Hematopoietic multipotent progenitor cell treated with erythropoietin and hydrocortisone succinate and interleukin-3 and kit ligand, for 4 days (in vitro differentiated cells): ENCODE results near the gene UBE2V1.
A peak's percentile ranks its signal among the peaks of the same experiment; 100 is the strongest.
"Not testable (repeated sequence)": the region's sequence is repeated elsewhere in the genome, so short reads cannot be mapped to it uniquely, and the experiment has no call there.

Source experiments
- DNase-seq: peaks from one replicate; pipeline ENCODE4 v3.0.0-alpha.2; 2015

Gene UBE2V1

GRCh38 chr20:50112512-50113419 is at the start of gene UBE2V1:
UBE2V1 (minus strand) TSS chr20:50113150; CDS start chr20:50113128, 22 bp downstream.
- peak; percentile 96 for DNase-seq

DNA sequence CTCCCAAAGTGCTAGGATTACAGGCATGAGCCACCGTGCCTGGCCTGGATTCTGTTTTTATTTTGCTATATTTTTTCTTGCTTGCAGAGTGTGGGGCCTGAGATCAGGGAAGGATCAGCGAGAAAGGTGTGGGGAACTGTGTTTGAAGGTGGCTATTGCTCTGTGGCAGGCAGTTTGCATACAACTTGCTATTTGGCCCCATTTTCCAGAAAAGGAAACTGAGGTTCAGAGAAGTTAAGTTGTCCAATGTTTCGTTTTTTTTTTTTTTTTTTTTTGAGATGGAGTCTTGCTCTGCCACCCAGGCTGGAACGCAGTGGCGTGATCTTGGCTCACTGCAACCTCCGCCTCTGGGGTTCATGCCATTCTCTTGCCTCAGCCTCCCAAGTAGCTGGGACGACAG is 48.5 kb upstream of the UBE2V1 start:
- not testable (repeated sequence) for DNase-seq

DNA sequence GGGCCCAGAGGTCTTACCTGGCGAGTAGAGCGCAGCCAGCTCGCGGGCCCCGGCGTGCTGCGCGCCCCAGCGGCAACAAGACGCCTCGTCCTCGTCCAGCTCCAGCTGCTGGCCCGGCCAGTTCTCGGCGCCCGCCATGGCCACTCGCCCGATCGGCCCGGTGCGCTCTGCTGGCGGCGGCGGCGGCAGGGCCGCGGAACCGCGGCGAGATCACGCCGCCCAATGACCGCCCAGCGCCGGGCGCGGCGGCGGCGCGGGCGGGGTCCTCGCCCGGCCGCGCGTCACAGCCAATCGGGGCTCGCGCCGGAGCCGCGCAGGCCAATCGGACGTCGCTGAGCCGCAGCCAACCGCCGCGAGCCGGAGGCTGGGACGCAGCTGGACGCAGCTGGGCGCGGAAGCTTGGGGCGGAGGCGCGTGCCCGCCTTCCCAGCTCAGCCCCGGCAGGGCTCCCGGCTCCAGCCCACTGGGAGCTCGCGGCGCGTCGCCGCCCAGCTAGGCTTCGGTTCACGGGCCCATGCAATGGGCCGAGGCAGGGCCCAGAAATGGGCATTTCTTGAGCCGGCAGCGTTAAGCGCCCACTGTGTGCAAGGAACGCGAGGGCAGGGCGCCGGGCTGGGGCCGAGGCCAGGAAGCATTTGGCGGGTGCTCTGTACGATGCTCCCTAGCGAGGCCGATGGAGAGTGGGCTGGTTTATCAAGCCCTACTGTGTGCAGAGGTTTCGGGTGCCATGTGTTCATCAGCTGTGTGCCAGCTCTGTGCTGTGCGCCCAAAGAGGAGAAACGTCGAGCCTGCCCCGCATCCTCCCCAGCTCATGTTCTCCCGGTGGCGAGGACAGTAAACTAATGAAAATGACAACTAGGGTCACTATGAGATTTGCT is 40.8 kb upstream of the UBE2V1 start, which contains the start of gene PEDS1:
Gene PEDS1, minus strand, starts transcription at position 224 of the 878 bp plus-strand sequence. Its CDS starts 86 bp downstream, at position 138.
- DNase-seq = peak; percentile 96

DNA sequence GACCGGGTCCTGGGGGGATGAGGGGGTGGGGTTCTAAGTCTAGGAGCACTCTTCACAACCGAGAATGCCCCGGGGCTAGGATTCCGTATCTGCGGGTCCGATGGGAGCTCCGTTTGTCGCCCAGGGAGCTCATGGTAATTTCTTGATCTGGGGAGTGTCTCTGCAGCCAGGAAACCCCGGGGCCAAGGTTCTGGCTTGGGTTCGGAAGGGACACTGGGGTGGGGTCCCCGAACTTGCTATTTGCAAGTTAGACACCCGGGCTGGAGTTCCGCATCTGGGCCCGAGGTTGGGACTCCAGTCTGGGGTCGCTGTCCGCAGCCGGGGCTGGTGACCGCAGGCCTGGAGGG is 40.2 kb upstream of the UBE2V1 start:
- peak; percentile 37 for DNase-seq

DNA sequence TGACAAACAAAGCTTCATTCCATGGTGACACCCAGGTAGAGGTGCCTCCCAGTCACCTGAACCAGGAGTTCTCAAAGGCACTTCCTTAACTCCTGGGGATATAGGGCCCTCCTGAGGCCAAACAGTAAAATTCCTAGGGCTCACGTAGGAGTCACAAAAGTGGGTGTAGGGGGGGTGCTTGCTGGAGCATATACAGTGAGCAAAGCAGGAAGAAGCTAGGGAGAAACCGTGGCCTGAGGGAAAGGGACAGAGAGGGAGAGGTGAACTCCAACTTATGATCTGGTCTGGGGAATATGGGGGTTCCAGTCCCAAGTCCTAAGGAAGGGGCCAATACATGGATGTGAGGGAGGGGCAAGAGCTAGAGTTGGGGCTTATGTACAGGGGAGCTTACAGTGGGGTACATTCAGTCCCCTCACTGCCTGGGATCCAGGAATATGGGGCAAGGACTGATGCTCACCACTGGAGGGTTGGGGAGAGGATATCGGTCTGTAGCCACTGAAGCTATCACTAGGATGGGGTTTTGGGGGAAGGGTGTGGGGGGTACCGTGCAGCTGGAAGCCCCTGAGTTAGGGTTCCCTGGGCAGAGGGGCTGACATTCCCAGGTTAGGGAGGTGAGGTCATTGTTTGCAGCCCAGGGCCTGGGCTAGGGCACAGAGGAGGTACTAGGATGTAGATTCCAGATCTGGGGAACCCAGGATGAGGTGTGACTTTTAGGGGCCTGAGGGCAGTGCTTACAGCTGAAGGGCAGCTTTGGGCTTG is 39.6 kb upstream of the UBE2V1 start:
- no peak for DNase-seq

DNA sequence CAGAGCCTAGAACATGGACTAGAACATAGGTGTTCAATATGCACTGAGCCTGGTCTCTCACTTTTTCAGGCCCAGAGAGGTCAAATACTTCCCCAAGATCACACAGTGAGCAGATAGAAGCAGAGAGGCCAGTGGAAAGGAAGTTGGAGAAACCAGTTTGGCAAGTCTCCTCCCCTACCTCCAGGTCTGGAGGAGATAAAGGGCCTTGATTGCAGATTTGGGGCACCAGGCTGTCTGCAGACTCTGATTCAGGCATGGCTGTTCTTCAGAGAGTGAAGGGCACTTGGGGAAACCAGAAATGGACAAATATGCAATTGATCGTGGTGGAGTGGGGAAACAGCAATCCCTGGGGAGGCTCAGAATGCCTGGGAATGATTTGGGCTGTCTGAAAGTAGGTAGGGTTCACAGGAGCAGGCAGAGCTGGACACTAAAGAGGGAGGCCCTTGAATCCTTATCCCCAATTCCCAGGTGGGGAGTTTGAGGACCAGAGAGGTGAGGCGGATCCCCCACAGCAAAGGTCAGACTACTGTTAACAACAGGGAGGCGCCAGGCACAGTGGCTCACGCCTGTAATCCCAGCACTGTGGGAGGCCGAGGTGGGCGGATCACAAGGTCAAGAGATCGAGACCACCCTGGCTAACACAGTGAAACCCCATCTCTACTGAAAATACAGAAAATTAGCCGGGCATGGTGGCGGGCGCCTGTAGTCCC is 38.2 kb upstream of the UBE2V1 start:
- DNase-seq = peak; percentile 82

- no peak for DNase-seq
Observed at GRCh38 chr20:50149481-50150254, 36.7 kb upstream of the UBE2V1 start.

GRCh38 chr20:50146732-50147662 is 34.0 kb upstream of the UBE2V1 start:
- DNase-seq = peak; percentile 92

DNA sequence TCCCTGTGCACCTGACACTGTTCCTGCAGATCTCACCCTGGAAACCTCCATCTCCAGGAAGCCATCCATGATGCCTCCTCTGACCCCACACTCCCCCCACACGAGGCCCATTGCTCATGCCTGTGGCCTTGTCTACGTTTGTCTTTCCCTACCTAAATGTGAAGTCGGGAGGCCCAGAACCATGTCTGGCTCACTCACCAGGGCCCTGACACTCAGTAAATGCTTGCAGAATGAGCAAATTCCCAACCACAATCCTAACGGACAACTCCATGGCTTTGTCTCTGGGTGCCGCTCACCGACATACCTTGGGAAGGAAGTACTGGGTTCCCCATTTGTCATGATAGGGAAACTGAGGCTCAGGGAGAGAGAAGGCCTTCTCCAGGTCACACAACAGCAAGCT is 33.3 kb upstream of the UBE2V1 start:
- no peak for DNase-seq

DNA sequence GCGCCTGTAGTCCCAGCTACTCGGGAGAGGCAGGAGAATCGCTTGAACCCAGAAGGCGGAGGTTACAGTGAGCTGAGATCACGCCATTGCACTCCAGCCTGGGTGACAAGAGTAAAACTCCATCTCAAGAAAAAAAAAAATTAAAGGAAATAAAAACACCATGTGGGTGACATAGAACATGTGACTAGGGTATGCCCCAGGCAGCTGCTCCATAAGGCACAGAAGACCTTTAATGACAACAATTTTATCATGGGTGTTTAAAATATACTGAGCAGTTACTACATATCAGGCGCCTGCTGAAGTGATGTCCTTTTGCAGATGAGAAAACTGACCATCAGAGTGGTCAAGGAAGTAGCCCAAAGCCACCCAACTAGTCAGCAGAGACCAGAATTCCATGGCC is 32.6 kb upstream of the UBE2V1 start:
- DNase-seq = no peak

DNA sequence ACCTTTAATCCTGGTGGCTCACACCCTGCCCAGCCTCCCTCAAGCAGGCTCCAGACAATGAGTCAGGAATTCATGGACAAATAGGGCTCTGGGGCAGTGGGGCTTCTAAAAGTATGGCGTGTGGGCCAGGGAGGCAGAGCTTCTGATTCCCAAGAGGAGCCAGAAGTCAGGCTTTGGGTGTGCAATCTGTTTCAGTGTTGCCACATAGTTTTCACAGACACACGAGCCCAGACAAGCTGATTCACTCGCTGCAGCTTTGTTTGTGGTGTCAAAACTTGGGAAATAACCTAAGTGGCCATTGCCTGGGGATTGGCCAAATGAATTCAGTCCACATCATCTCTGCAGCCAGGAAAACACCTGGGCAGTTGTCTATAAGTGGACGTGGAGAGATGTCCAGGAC is 31.4 kb upstream of the UBE2V1 start:
- peak; percentile 28 for DNase-seq

GRCh38 chr20:50142812-50143211 is 29.9 kb upstream of the UBE2V1 start:
- DNase-seq = no peak

GRCh38 chr20:50141811-50142561 is 29.0 kb upstream of the UBE2V1 start:
- no peak for DNase-seq

DNA sequence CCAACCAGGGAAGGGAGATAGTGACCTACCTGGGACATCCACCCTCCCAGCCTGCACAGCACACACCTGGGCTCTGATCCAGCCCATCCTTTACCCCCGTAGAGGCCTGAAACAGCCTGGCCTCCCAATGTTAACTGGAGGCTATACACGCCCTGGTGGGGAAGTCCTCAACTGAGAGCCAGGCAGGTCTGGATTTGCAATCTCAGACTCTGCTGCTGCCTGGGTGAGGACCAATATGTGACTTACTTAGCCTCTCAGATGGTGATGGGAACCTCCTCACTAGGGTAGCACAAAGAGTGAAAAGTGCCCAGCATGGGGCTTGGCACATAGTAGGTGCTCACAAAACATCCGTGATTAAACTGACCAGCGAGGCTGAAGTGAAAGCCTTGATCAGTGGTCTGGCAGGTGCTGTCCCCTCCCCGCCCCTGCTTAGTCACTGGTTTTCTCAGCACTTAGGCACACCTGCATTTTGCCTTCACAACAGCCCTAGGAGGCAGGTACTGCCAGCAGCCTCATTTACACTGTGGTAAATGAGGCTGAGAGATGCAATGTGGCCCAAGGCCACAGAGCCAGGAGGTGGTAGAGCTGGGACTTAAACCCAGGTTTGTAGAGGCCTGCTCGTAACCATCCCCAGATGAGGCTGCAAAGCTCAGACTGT is 28.2 kb upstream of the UBE2V1 start:
- no peak for DNase-seq

DNA sequence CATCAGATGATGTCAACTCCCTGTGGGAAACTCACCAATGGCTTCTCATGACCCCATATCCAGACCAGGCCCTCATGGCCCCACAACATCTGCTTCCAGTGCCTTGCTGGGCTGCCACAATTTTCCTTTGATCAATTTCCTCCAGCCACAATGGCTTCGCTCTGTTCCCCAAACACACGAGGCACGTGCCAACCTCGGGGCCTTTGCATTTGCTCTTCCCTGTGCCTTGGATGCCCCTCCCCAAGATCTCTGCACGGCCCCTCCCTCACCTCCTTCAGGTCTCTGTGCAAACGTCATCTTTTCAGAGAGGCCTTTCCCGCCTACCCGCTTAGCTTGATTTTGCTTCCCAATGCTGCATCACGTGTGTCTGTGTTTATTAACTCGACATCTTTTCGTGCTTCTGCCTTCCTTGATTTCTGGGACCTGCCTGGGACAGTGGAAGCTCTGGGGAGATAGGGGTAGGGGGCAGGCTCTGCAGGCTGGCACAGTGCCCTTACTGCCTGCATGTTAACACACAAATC is 27.4 kb upstream of the UBE2V1 start:
- DNase-seq = no peak

DNA sequence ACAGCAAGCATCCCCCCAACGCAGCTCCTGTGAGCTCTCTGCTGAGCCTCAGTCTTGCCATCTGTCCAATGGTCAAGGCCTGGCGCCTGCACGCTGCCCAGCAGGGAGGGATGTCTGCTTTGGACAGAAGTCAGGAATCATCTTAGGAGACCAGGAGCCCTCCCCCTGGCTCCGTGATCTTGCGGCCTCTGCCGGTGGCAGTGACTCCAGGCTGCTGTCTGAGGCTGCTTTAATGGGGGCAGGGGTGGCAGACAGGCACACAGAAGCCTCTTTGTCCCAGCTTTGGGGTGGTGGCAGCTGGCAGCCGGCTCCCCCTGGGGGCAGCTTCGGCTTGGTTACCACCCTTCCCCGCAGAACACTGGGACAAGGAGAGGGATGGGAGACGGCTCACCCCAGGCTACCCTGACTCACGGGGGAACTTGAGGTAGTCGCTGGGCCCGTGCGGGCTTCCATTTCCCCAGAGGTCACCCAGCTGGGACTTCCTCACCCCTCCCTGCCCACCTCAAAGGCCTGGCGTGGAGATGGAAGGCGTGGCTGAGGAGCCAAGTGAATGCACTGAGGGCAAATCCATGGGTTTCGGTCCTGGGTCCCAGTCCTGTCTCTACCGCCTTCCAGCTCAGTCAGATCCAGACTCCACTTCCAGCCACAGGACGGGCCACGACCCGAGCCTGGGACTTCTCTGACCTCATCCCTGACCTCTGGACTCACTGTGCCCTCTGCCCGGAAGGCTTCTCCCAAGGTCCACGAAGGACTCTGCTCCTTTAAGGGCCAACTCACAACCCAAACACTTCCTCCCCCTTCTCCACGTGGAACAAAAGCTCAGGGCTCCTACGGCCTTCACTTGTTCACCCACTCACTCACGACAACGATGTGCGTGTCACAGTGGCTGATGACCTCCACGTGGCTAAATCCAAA is 25.8 kb upstream of the UBE2V1 start:
- no peak for DNase-seq

DNA sequence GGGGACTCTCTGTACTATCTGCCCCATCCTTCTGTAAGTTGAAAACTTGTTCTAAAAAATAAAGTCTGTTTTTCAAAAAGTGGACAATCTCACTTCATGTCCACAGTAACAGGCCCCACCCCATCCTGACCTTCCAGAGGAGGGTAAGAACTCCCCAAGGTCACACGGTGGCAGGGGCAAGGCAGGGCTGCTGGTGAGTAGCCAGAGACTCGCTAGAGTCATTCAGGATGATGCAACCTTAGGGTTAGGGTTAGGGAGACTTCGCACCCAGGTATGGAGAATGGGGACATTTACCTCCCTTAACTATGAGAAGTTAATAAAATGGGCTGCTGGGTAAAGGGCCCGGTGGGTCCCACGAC is 25.1 kb upstream of the UBE2V1 start:
- no peak for DNase-seq

DNA sequence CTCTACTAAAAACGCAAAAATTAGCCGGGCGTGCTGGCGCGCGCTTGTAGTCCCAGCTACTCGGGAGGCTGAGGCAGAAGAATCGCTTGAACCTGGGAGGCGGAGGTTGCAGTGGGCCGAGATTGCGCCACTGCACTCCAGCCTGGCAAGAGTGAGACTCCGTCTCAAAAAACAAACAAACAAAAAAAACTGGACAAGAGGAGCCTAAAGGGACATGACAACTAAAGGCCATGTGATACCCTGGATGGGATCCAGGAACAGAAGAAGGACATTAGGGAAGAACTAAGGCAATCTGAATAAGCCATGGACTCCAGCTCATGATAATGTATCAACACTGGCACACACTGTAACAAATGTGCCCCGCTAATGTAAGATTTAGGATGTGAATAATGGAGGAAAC is 24.8 kb upstream of the UBE2V1 start:
- not testable (repeated sequence) for DNase-seq
